Stimulated activated CD4-positive, alpha-beta T cell treated with anti-CD3 and anti-CD28 coated beads, TNF-alpha, amount 100 ng/mL, for 4 hours (primary cell): ENCODE measurements around the gene NGF.
"Not testable (repeated sequence)": the region's sequence is repeated elsewhere in the genome, so short reads cannot be mapped to it uniquely, and the experiment has no call there.

Experiments
- DNase-seq, 3 experiments: peaks; one replicate each; pipeline ENCODE4 v3.0.0-alpha.2; 2020; ENCODE audit warnings: low read depth in 3 of 3

Gene NGF

DNA sequence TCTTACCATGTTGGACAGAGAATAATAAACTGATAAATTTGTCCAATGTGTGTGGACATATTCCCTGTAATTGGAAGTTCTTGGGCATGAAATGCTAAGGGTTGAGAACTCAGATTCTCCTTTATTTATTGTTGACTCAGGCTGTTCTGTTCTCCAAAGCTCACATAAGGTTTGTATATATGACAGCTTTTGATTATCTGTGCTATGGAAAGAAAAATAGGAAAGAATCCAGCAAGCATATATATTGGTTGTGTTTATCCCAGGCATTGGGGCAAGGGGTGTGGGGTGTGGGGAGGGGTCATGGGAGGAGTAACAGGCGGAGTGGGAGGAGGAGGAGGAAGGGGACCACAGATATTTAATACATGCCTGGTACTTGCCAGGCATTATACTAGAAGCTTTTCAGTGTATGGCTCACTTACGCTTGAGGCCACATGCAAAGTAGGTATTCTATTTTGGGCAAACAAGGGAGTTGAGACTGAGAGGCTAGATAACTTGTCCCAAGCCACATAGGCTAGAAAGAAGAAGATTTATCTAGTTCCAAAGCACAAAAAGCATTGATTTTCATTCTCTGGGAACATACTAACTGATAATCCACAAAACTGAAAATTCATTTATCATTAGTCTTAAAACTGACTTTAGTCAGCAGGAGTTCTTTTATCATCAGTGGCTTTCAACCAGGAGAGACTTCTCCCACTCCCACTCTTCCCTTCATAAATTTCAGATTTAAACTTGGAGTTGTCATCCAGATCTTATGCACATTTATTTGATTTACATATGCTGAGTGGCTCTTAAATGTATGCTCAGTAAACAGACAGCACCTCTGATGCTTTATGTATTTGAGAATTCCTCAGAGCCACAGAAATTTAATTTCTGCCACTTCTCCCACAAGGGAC, 27.2 kb downstream of the NGF start:
- no peak for DNase-seq

DNA sequence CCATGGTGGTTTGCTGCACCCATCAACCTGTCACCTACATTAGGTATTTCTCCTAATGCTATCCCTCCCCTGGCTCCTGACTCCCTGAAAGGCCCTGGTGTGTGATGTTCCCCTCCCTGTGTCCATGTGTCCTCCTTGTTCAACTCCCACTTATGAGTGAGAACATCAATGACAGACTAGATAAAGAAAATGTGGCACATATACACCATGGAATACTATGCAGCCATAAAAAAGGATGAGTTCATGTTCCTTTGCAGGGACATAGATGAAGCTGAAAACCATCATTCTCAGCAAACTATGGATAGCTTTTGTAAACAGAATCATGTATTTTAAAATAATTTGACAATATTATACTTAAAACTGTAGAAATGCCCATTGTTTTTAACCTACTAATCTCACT, 28.5 kb downstream of the NGF start:
- DNase-seq, result not testable (repeated sequence)

DNA sequence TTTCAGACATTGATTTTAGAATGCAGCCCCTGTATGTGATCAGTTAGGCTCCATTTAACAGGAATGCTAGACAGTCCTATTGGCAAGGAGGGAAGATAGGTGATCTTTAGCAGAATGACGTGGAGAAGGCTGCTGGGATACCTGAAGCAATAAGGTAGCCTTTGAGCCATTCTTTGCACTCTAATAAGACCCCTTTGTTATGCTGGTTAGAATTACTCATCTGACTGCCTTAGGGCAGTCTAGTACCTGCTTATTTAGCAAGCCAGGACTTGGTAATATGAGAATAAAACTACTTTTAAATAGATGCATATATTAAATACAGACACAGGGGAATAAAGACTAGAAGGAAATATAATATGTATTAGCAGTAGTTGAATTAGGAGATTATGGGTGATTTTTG, 29.1 kb downstream of the NGF start:
- DNase-seq, result no peak

DNA sequence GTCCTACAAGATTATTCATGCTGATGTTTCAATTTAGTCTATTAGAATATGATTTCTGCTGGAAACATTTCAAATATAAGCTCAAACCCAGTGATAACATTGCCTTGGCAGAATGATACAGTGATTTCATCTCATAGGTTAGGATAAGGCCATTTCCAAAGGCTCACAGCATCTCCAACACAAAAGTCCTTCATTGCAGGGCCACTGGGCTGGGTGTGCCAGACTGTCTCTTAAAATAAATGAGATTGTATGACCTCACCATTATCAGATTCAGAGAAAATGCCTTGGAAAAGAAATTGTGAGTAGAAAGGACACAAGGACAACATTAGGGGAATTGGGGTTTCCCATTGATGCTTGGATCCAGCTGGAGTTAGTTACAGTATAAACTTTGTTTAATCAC, 30.4 kb downstream of the NGF start:
- no peak for DNase-seq

DNA sequence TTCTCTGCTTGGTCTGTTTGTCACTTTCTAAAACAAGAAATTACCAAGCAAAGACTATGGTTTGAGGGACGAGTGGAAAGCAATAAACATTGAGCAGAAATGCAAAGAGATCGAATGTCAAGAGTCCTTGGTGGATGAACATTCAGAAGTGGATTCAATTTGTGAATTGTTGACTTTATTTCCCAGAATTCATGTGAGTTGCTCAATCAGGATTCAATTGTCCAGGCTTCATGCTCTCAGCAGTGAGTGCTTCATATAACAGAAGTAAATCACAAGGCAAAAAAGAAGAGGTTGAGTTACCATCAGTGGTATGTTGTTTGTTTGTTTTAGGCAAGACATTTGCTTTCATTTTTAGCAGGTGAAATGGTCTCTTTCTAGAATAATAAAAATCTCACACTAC, 31.9 kb downstream of the NGF start:
- no peak for DNase-seq

DNA sequence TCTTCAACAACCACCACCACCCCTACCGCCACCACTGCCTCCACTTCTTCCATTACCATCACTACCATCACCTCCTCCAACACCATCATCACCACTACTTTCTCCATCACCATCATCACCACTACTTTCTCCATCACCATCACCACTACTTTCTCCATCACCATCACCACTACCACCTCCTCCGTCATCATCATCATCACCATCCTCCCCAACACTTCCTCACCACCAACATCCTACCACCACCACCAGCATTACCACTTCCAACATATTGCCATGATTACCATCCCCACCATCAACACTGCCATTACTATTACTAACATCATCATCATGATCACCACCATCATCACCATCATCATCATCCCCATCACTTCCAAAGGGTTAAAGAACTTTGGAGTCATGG, 34.7 kb downstream of the NGF start:
- no peak for DNase-seq

DNA sequence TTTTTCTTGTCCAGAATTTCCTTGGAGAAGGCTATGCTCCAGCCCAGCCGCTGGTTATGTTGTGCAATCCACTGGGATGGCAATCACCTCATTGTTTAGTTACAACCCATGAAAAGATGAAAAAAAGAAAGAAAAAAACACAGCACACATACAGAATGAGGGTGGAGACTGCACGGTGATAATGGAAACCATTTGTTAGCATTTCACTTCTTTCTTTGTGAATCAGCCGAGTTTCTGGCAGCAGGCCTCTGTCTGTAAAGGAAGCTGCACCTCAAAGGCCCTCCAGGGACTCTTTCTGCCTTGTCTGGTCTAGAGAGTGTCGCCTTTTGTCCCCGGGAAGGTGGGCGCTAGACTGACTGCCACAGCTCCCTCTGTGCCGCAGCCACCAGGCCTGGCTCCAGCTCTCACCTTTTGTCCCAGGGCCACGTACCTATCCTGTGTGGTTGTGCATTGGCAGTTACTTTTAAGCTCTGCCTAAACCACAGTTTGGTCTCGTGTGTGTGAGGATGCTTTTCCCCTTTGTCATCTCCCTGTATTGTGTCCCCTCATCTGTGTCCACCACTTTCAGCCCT, 35.6 kb downstream of the NGF start:
- DNase-seq, result no peak

DNA sequence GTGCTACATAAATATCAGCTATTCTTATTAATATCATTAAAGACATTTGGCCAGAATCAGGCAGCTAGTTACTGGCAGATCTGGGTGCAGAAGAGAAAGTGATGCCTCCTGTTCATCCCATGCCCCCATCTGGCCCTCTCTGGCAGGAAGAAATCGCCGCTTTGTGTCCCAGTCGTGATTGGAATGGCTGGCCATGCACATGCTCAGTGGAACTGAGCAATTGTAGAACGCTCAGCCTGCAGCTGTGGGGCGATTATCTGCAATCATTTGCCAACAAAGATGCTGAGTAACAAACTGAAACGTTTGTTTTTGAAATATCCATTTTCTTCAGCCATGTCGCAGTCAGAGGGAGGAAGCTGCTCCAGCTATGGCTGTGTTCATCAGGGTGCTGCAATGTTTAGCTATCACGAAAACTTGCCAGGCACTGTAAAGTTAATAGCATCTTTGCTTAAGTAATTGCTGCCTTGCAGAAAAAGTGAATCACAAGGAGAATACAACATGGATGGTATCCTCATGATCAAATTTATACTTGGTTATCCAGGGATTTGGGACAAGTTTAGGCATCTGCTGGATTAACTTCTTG, 36.5 kb downstream of the NGF start:
- no peak for DNase-seq

DNA sequence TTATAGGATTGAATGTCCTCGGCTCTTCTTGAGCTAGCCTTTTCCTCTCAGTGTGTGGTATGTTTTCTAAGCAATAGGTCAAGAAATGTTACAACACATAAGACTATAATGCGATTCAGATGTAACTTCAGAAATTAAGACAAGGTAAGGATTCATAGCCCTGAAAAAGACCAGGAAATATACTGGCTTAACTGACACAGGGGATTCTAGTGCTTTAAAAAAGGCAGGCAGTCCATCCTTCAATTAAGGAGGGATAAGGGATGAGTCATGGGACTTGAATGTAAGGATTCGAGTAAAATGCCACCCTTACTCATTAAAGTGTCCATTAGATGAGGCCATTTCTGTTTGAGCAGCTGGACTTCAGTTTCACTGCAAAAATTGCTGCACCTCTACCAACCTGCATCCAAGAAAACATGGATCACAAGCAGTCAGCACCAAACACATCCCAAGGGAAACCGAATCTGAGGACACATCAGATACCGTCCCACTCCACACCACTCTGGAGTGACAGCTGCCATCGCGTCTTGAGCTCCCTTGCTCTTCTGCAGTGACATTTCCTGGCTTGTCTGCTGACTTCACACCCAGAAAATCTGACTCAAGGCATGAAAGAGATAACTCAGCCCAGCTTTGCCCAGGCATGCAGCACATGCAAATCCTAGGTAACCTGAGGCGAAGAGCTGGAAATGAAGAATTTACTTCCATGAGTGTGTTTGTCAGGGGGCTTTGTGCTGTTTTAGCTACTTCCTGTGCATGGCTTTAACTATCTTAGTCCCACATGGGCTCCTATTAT, 37.8 kb downstream of the NGF start:
- DNase-seq, result no peak

DNA sequence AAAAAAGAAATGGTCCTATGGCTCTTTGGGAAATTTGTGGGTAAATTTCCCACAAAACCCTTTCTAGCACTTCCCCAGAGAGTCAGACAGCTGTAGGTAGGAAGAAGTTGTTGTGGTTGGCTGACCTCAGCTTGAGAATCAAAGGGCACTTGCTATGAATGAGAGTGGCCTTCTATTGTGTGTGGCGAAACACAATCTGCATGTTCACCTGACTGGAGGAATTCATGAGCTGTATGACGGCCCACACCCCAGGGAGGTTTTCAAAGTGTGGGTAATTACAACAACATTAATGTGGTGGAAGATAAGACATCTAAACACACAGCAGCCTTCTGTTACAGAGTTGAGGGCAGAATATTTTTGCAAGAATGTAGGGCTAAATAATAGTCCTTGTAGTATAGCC, 38.8 kb downstream of the NGF start:
- no peak for DNase-seq

DNA sequence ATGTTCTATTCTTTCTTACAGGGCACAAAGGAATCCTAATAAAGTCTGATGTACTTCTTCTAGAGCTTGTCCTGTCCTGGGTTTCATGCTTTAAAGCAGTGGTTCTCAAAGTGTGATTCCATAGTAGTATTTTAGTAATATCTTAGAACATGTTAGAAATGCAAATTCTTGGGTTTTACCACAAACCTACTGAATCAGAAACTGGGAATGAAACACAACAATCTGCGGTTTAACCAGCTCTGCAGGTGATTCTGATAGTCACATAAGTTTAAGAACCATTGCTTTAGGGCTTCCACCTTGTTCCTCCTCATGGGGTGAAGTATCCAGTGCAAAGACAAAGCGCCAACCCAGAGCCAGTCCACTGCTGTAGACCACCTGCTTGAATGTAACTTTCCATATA, 41.1 kb downstream of the NGF start:
- DNase-seq, result no peak

DNA sequence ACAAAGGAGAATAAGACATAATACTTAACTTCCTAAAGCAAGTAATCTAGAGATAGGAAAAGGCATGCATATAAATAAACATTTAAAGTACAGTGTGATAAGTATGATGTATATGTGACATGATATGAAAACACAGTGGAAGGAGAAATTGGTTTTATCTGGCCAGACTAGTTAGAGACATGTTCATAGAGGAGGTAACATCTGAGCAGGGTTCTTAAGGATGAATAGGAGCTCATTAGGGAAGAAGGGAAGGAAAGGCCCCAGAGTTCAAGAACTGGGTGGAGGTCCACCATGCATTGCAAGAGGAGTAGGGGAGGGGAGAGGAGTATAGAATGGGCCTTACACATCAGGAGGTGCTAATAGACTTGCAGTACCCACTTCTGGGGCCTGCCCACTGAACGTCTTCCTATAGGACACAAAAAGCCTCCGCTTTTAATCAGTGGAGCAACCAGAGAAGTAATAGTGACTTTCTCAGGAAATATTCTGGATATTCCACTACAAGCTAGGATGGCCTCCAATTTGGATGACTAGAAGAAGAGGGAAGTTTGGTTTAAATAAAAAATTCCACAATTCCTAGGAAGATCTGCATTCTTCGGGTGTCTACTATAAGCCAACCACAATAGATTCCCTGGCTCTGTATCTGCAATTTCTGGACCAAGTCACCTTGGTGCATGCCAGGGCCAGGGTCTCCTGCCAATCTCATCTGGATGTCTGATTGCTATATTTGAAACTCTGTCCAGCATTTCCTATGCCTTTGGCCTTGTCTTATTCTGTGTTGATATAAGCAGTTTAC, 41.9 kb downstream of the NGF start:
- no peak for DNase-seq

DNA sequence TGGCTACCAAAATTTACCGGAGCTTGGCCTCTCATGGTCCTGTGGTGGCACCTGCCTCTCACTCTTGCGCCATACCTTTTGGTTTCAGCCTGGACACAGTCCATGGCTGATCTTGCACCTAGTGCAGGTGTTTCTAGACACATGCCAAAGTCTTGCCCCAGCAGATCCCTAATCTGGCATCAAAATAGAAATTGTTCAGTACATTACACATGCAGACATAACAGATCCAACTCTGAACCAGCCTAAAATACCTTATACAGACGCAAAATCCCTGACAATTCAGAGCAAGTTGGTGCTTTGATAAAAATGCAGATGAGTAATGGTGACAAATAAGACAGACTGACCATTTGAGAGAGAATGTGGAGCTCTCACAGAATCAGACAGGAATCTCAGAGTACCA, 44.1 kb downstream of the NGF start:
- DNase-seq, result no peak

DNA sequence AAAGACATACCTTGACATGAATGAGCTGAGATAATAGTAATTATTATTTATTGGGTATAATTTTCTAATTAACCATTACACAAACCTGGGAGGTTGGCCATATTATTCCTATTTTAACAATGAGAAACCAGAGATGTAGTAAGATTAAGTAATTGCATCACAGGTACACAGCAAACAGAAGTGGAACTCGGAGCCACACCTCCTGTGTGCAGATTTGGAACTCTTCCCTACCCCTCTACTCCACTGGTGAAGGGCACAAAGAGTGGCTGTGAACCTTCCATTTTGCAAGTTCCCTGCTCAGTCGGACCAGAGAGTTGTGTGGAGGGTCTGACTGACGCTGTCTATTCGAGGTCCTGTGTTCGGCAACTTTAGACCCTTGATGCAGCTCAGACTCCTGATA, 45.0 kb downstream of the NGF start:
- no peak for DNase-seq

DNA sequence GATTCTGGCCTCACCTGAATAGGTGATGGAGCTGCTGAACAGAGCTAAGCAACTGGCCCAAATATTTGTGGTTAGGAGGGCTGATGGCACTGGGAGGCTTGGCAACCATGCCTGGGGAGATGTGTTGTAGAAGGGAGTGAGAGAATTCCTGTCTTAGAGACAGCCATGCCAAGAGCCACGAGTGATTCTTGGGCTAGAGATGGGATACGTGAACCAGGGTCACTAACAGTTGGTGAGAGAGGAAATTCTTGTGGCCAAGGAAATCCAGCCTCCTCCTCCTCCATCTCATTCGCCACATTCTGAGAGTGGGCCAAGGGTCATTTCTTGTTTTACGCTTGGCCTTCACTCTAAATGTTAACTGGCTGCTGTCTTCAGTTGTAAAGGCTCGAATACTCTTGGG, 46.3 kb downstream of the NGF start:
- no peak for DNase-seq

DNA sequence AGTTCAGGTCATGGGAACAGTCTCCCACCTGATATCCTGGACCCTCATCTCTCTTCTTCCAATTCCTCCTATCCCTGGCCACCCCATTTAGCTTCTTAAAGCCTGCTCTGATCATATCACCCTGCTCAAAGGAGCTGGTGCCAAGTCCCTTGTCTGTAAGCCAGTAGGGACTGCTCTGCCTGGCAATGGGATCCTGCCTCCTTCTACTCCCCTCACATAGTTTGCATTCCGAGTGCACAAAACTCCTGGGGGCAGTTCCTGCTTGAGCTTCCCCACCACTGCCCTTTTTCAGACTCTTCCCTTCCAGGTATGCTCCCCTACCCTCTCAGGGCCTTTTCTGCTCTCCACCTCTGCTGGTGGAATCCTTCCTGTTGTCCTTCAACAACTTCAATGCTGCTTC, 48.1 kb downstream of the NGF start:
- no peak for DNase-seq

DNA sequence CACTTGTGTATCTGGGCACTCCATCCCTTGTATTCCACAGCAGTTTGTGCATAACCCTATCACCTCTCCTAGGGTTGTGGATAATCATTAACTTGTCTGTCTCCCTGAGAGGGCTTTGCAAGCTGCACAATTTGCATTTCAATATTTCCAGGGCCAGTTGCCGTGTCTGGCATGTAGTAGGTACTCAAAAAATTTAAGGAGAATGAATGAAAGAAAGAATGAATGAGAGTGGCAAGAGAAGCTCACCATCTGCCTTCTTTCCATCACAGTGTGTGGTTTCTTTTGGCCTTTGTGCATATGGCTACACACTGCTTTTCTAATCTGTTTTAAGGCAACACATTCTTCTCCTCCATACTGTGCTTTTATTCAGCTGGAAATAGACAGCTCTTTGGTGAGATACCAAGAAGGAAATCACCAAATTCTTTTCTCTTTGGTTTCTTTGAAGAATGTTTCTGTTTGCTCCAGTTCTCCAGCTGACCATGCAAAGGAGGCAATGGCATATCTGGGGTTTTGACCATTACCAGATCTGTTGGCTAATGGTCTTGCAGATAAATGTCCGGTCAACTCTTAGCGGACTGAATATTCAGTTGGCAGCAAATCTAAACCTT, 49.4 kb downstream of the NGF start:
- DNase-seq, result no peak

DNA sequence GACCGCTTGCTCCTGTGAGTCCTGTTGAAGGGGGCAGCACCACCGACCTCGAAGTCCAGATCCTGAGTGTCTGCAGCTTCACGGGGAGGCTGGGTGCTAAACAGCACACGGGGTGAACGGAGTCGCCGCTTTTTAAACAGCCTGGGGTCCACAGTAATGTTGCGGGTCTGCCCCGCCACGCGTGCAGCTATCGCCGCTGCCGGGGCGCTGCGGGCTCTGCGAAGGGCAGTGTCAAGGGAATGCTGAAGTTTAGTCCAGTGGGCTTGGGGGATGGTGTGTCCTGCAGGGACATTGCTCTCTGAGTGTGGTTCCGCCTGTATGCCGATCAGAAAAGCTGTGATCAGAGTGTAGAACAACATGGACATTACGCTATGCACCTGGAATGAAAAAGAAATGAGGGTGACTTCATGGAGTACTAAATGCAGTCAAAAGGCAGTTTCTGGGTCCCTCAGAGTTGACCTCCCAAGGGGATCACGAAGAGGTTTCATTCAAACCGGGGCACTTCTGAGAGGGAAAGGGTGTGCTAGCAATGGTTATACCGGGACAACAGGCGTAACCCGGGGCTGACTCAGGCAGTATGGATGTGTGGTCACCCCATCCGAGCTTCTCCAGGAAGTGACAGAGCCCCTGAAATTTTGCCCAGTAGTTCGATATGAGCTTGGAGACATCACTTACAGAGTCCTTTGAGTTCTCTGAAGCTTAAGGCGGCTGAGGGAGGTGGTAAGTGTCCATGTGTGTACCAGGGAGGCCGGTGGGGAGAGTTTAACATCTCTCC, 51.4 kb downstream of the NGF start:
- DNase-seq, result no peak

DNA sequence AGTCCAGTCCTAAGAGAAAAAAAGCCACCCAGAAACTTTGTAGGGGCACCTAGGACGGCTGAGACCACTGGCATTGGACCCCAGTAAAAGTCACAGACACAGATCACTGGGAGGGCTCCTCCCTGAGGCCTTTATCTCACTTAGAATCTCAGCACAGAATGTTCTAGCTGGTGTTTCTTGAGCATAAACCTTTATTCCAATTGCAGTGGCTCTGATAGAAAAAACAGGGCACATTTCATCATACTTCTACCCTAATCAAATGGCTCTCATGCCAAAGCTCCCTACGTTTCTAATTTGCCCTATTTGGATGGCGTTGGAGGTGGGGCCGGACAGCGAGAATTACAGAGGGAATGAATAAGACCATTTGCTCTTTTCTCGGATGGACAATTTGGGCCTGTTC, 53.8 kb downstream of the NGF start:
- DNase-seq, result no peak

DNA sequence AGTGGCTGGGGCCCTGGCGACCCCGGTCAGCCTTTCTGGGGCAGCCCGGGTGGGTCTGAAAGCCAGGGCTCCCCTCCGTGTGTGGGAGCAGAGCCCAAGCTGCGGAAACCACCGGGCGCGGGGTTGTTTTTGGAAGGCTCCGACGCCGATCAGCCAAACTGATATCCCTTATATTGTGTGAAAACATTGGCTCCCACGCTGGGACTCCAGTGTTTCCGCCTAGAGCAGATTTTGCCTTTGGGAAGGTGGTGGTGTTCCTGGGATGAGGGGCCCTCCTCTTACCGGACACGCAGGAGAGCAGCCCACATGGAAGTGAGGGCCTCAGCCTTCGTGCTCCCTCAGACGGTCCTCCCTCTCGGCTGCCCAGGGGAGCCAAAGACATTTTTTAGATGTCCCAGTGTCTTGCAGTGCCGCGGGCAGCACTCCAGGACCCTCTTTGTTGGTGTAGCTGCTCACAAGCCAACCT, 54.3 kb downstream of the NGF start:
- no peak for DNase-seq
